ENCODE measurements around the gene GNMT. TPM values are rescaled to one million over a fixed set of nuclear protein-coding genes. Genes with fewer than 3 reads are reported as not detected.
A peak's percentile ranks its signal among the peaks of the same experiment; 100 is the strongest.

Gene GNMT
- total RNA-seq, result 0.20 TPM in 1 of 2 replicates, not detected in the other

DNA sequence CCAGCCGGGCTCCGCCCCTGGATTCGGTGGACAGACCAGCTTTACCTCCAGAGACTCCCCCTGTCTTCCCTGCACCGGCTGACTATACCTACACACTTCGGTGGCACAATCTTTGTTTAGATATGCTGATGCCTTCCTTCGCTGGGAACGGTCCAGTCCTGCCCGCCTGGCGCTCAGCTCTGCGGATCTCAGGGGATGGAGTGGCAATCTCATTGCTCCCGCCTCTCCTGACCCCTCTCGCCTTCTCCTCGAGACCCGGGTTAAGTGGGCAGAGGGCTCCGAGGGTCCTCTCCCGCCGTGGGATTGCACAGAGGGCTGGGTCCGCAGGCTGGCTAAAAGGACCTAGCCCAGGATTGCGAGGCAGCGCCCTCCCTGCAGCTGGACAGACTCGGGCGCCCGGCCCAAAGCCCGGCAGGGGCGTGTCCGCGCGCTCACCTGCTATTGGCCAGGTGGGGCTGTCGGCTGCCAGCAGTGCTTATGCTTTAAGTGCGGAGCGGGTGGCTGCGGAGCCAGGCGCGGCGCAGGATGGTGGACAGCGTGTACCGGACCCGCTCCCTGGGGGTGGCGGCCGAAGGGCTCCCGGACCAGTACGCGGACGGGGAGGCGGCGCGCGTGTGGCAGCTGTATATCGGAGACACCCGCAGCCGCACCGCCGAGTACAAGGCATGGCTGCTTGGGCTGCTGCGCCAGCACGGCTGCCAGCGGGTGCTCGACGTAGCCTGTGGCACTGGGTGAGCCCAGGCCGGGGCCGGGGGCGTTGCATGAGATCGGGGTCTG, at the start of gene GNMT:
Gene GNMT (plus strand): TSS at position 512 of the 777 bp plus-strand sequence. CDS start 14 bp downstream, at position 526.
- no peak for DNase-seq (ENCODE audit: low read depth)

DNA sequence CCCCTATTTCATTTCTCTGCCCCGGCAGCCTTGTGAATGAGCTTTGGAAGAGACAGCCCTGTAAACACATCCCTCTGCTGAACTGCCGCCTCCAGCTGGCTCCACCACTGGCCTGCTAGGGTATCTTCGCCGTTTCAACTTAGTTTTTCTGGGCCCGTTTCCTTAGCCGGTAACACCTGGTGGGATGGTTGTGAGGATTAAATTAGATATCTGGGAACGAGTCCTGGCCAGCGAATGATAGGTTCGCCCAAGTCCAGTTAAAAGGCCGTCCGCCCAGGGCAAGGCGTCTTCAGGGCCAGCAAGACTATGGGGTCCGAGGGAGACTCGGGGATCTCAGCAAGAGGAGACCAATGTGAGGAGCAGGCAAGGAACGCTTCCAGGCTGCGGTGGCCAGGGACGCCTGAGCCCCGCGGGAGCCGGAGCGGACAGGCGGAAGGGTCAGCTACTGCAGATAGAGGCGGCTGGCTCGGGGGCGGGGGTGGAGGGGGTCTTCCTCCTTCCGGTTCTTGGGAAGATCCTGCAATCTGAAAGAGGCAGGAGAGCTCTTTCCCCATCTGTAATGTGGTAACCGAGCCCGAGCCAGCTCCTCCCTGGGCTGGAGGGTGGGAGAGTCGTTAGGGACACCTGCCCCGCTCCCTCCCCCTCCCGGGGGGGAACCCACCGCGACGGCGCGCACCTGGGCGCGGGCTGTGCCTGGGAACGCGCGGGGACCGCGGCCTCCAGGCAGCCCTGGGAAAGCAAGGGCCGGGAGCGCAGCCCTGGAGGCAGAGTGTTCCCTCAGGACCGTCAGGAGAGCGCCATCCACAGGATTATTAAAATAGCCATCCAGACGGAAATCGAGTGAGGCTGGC, 49.2 kb upstream of the GNMT start:
- no peak for DNase-seq (ENCODE audit: low read depth)

DNA sequence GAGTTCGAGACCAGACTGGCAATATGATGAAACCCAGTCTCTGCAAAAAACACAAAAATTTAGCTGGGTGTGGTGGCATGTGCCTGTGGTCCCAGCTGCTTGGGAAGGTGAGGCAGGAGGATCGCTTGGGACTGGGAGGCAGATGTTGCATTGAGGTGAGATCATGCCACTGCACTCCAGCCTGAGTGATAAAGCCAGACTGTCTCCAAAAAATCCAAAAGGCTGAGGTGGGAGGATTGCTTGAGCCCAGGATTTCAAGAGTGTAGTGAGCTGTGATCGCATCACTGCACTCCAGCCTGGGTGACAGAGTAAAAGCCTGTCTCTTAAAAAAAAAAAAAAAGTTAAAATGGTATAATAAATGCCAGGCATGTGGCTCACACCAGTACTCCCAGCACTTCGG, 46.0 kb upstream of the GNMT start:
- no peak for DNase-seq (ENCODE audit: low read depth)

DNA sequence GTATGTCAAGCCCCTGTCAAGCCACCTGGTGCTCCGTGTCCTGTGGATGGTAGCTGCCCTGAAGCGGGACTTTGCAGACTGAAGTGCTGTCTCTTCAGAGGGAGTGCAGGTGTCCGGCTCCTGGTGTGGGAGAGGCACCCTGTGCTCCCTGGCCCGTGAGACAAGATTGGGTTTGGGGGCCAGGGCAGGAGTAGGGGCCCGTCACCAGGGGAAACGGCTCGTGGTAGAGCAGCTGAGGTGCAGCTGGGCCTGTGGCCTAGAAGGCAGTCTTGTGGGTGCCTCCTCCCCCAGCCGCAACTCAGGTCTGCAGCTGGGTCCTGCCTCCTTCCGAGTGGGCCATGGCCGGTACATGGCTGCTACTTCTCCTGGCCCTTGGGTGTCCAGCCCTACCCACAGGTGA, 44.8 kb upstream of the GNMT start, which contains the start of gene PTCRA:
Gene PTCRA (plus strand): TSS at position 322 of the 400 bp plus-strand sequence. CDS start 17 bp downstream, at position 339.
- no peak for DNase-seq (ENCODE audit: low read depth)

DNA sequence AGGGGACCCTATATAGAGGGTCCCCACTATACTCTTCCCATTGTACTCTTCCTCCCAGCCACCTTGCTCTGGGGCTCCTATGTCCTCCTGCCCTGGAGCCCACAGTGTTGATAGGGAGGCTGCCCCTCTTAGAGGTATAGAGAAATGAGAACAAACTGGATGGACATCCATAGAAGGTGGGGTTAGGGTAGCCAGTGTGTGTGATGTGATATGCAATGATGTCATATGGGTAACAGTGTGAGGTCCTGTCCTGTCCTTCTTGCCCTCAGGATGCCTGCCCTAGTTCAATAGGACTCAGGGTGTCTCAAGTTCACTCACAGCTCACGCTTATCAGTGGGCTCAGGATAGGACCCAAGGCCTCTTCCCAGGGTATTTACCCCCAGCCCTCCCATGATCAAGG, 44.3 kb upstream of the GNMT start:
- DNase-seq (ENCODE audit: low read depth), result no peak

DNA sequence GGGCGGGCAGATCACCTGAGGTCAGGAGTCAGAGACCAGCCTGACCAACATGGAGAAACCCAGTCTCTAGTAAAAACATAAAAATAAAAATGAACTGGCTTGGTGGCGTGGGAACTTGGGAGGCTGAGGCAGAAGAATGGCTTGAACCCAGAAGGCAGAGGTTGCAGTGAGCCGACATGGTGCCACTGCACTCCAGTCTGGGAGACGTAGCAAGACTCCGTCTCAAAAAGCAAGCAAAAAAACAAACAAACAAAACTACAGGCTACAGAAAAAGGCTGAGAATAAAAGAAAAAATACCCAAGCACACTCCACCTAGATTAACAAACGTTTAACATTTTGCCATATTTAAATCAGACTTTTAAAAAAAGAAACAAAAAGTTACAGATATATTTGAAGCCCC, 38.8 kb upstream of the GNMT start:
- no peak for DNase-seq (ENCODE audit: low read depth)

DNA sequence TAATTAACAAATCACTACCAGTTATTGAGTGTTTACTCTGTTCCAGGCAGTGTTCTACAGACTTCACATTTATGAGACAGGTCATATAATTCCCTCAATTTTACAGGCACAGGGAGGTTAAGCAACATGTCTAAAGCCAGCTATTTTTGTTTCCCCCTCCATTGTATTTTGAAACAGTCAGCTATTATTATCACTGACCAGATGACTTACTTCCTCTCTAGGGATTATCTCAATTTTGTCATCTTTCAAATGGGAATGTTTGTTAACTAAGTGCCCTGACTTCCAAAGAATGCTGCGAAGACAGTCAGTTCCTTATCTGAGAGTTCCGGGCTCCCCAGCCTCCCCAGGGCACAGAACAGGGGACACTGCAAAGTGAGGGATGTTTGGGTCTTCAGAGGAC, 36.9 kb upstream of the GNMT start:
- DNase-seq (ENCODE audit: low read depth), result no peak

DNA sequence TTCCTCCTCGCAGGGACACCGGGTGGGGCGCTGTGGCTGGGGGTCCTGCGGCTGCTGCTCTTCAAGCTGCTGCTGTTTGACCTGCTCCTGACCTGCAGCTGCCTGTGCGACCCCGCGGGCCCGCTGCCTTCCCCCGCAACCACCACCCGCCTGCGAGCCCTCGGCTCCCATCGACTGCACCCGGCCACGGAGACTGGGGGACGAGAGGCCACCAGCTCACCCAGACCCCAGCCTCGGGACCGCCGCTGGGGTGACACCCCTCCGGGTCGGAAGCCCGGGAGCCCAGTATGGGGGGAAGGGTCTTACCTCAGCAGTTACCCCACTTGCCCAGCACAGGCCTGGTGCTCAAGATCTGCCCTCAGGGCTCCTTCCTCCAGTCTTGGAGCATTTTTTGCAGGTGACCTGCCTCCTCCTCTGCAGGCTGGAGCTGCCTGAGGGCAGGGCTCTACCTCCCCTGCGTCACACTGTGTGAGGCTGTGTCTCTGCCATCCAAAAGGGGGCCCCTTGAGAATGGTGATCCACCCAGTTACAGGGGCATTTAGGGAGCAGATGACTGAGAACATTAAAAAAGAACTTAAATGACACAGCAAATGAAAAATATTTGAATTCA, 35.2 kb upstream of the GNMT start:
- DNase-seq (ENCODE audit: low read depth), result no peak

DNA sequence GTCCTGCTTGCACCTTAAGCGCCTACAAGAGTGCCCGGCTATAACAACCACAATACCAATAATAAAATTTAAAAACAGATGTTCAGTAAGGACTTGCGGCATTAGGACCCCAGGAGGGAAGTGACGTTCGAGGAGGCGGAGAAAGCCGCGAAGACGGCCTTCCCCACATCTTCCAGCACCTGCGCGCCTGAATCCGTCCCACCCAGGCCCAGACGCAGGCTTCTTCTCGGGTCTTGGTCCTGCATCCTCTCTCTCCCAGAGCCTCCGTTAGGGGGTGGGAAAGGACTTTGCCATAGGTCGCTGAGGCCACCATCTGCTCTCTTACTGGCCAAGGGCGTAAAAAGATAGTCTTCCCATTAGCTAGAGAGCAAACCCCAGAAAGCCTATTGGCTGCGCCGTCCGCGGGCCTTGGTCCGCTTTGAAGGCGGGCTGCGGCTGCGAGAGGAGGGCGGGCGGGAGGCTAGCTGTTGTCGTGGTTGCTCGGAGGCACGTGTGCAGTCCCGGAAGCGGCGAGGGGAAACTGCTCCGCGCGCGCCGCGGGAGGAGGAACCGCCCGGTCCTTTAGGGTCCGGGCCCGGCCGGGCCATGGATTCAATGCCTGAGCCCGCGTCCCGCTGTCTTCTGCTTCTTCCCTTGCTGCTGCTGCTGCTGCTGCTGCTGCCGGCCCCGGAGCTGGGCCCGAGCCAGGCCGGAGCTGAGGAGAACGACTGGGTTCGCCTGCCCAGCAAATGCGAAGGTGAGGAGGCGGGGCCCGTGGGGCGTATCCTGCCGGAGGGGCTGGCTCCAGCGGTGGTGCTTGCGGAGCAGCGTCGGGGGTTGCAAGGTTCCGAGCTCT, 31.4 kb upstream of the GNMT start, which contains the start of gene CNPY3:
Gene CNPY3 (plus strand): TSS at position 495 of the 835 bp plus-strand sequence. CDS start 91 bp downstream, at position 586.
- peak; percentile 97 for DNase-seq (ENCODE audit: low read depth)

DNA sequence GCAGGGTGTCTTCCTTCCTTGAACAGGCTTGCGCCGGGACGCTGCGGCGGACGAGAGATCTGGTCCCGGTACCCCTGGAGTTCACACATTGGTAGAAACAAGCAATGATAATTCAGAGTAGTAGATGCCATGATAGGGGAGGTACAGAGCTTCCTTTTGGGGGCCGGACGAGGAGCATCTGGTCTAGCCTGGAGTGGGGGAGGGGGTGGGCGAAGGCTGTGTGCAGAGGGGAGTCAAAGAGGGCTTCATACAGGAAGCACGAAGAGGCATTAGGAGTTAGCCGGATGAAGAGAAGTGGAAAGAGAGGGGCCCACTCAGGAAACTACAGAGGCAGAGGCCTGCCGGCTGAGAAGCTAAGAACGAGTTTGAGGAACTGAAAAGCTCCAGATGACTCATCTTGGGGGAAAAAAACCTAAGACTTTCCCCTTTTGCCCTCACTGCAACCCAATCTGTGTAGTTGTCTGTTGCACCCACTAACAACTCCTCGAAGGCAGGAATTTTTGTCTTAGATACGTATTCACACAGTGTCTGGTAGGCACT, 30.7 kb upstream of the GNMT start:
- peak; percentile 69 for DNase-seq (ENCODE audit: low read depth)

DNA sequence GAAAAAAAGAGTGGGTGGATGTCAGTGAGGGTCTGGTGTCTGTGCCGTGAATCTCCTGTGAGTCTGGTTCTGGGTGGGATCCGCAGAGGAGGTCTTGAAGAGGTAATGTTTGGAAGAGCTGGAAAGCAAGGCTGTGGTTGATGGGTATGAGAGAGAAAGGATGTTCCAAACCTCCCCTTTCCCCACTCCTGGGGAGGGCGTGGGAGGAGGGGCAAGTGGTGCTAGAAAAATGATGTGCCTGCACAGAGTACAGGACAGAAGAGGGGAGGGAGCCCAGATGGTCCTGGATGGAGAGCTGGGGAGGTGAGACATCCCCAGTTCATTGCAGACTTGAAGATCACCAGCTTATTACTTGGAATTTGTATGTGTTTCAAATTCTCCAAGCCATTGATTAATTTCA, 28.1 kb upstream of the GNMT start:
- no peak for DNase-seq (ENCODE audit: low read depth)

DNA sequence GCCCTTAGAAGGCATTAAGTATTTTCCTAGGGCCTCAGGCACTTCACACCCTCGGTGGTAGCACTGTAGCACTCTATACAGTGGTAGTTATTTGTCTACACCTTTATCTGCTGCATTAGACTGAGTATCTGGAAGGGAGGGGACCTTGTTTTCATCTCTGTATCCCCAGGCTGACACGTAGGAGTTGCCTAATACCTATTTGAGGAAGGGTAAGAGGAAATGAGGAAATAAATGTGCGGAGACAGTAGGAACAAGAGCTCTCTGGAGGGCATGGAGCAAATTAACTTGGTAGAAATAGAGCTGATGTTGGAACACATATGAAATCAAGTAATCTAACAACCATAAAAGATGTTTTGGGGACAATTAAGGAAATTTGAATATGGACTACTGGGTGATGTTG, 27.3 kb upstream of the GNMT start:
- no peak for DNase-seq (ENCODE audit: low read depth)

DNA sequence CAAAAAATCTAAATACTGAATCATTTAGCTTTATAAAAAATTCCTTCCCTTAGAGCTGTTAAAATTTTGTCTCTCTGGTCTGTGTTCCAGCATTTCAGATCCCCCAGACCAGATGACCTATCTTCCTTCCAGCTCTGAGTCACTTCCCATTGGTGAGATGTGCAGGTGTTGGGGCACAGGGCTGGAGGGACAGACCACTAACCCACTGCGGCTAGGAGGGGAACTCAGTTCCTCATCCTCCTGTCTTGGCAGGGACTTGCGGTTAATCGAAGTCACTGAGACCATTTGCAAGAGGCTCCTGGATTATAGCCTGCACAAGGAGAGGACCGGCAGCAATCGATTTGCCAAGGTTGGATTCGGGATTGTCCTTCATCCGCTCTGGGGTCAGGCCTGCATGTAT, 25.2 kb upstream of the GNMT start:
- DNase-seq (ENCODE audit: low read depth), result no peak

DNA sequence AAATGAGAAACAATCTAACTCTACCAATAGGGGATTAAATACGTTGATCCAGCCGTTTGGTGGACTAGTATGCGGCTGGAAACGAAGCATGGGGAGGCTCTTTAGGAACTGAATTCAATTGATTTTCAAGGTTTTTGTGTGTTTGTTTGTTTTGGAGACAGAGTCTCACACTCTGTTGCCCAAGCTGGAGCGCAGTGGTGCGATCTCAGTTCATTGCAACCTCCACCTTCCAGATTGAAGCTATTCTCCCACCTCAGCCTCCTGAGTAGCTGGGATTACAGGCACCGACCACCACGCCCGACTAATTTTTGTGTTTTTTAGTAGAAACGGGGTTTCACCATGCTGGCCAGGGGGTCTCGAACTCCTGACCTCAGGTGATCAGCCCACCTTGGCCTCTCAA, 24.2 kb upstream of the GNMT start:
- DNase-seq (ENCODE audit: low read depth), result no peak

DNA sequence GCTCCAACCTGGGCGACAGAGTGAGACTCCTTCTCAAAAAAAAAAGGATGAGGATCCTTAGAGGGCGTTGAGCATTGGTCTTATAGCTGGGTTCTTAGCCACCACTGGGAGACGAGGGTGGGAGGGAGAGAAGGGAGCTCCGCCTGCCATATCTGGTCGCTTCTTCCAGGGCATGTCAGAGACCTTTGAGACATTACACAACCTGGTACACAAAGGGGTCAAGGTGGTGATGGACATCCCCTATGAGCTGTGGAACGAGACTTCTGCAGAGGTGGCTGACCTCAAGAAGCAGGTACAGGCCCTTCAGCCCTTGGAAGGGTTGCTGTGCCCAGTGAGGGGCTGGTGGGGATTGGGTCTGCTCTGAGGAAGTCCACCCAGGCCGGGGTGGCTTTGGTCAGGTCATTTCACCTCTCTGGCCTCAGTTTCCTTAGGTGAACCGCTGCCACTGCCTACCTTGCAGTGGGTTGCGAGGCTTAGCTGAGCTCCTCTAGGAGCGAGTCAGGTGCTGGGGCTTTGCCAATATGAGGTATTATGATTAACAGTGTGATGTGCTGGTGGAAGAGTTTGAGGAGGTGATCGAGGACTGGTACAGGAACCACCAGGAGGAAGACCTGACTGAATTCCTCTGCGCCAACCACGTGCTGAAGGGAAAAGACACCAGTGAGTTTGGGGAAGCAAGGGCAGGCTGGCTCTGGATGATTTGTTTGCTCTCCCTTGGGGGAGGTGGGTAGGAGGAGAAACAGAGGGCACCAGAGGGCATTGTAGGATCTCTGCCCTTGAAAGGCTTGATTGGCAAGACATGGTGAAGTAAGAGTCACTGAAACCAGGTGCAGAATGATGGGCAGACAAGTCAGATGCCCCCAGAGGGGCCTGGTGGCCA, 22.8 kb upstream of the GNMT start:
- no peak for DNase-seq (ENCODE audit: low read depth)

DNA sequence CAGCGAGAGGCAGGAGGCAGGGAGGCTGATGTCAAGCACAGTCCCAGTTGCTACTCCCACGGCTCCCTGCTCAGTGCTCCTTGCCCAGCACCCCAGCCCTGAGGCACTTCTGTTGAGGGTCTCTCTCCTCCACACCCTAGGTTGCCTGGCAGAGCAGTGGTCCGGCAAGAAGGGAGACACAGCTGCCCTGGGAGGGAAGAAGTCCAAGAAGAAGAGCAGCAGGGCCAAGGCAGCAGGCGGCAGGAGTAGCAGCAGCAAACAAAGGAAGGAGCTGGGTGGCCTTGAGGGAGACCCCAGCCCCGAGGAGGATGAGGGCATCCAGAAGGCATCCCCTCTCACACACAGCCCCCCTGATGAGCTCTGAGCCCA, 22.1 kb upstream of the GNMT start:
- no peak for DNase-seq (ENCODE audit: low read depth)

DNA sequence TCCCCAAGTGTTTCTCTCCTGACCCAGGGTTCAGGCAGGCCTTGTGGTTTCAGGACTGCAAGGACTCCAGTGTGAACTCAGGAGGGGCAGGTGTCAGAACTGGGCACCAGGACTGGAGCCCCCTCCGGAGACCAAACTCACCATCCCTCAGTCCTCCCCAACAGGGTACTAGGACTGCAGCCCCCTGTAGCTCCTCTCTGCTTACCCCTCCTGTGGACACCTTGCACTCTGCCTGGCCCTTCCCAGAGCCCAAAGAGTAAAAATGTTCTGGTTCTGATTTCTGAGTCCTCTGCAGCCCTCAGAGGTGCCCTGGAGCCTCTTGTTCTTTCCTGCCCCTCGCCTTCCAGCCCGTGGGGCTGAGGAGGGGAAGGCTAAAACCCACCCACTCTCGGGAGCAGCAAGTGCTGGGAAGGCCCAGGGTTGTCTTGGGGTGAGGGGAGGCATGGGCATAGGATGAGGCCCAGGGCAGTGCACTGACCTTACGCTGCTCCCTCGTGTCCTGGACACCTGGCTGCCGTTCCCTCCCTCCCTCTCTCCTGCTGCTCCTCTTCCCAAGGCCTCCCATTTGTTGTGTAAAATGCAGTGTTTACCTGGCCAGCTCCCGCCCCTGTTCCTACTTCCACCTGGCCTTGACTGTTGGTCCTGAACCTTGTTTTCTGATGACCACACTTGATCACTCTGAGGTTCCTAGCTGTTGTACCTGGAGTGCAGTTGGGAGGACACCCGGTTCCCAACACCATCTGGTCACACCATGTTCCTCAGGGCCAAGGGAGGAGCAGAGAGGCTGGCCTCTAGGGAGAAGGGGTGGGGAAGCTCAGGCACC, 21.4 kb upstream of the GNMT start:
- no peak for DNase-seq (ENCODE audit: low read depth)

DNA sequence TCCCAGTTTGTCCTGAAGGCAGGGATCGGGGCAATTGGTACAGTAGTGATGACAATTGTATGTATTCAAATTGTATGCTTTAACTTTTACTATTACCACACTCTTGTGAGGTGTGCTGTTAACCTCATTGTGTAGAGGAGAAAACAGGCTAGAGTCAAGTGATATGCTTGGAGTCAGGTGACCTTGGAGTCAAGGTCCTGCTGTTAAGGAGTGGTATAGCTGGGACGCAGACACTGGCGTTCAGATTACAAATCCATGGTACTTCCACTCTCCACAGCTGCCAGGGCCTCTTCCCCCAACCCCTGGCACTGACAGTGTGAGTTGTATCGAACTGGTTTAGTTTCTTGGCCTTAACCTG, 20.8 kb upstream of the GNMT start:
- no peak for DNase-seq (ENCODE audit: low read depth)

DNA sequence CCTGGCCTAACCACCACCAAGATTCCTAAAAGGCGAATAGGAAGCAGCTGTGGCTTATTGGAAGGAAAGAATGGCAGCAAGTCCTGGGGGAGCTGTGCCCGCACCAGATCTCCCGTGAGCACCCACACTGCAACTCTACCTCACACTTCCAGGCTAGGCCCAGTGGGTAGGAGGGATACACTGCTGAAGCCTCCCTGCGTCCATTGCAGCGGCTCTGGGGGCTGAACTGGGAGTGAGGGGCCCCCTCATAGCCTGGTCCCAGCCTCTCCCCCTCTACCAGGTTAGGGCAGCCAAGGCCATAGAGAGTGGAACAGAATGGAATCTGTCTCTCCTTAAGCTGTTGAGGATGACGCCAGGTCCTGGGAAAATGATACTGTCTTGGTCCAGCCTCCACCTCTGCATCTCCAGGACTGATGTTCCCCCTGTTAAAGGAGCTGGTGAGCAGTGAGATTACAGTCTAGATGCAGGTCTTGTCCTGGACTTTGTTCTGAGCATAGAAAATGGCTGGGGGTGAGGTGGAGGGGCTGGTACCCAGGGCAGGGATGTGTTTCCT, 20.0 kb upstream of the GNMT start:
- DNase-seq (ENCODE audit: low read depth), result no peak
